ENCODE results near the gene NTN1.

NTN1 gene

GRCh38 chr17:9064311-9064834 lies 43.1 kb downstream of the NTN1 start:
- DNase-seq = no peak
- Histone ChIP-seq H3K9me3 (no peaks in the 10 kb centered on the region), H3K27me3 (no peaks in the 10 kb centered on the region), H3K4me1 (no peaks in the 10 kb centered on the region), H3K4me3 (ENCODE audit: low read depth, low read length) (no peak overlapping the region), H3K36me3 (no peaks in the 10 kb centered on the region)
- TF ChIP-seq CTCF (IDR thresholded peaks at IDR 0.05; ENCODE audit: low read depth, low read length) = no peak

GRCh38 chr17:9071016-9071415 lies 49.7 kb downstream of the NTN1 start:
- DNase-seq = no peak
- H3K4me3 ChIP-seq (ENCODE audit: low read depth, low read length) = no peak overlapping the region
- no peaks in the 10 kb centered on the region for H3K27me3 ChIP-seq
- H3K9me3 ChIP-seq = no peaks in the 10 kb centered on the region
- TF ChIP-seq CTCF (IDR thresholded peaks at IDR 0.05; ENCODE audit: low read depth, low read length) = no peak
- H3K36me3 ChIP-seq = no peaks in the 10 kb centered on the region
- no peaks in the 10 kb centered on the region for H3K4me1 ChIP-seq

- no peak for DNase-seq
- Histone ChIP-seq H3K36me3 (no peaks in the 10 kb centered on the region), H3K4me1 (no peaks in the 10 kb centered on the region), H3K9me3 (no peaks in the 10 kb centered on the region), H3K27me3 (no peaks in the 10 kb centered on the region), H3K4me3 (ENCODE audit: low read depth, low read length) (no peak overlapping the region)
- TF ChIP-seq CTCF (IDR thresholded peaks at IDR 0.05; ENCODE audit: low read depth, low read length) = no peak
These were observed 50.6 kb downstream of the NTN1 start for GRCh38 chr17:9071811-9072498.

- no peaks in the 10 kb centered on the region for H3K36me3 ChIP-seq
- no peak for DNase-seq
- no peaks in the 10 kb centered on the region for H3K27me3 ChIP-seq
- H3K9me3 ChIP-seq = no peaks in the 10 kb centered on the region
- no peak overlapping the region for H3K4me3 ChIP-seq (ENCODE audit: low read depth, low read length)
- H3K4me1 ChIP-seq = no peaks in the 10 kb centered on the region
- no peak for TF ChIP-seq CTCF (IDR thresholded peaks at IDR 0.05; ENCODE audit: low read depth, low read length)
These were observed 51.5 kb downstream of the NTN1 start for GRCh38 chr17:9072696-9073339.

GRCh38 chr17:9074131-9074530 lies 52.8 kb downstream of the NTN1 start:
- DNase-seq = no peak
- no peak for TF ChIP-seq CTCF (IDR thresholded peaks at IDR 0.05; ENCODE audit: low read depth, low read length)
- no peak overlapping the region for H3K4me3 ChIP-seq (ENCODE audit: low read depth, low read length)
- H3K4me1 ChIP-seq = no peaks in the 10 kb centered on the region
- H3K9me3 ChIP-seq = no peaks in the 10 kb centered on the region
- H3K27me3 ChIP-seq = no peaks in the 10 kb centered on the region
- no peaks in the 10 kb centered on the region for H3K36me3 ChIP-seq

All from BE2C (cell line).